ENCODE data around the gene NDUFAF3.
A peak's percentile ranks its signal among the peaks of the same experiment; 100 is the strongest.

Gene NDUFAF3

GRCh38 chr3:49019941-49020329 lies 2.0 kb upstream of the NDUFAF3 start:
- no peak for DNase-seq

GRCh38 chr3:49020330-49021212 lies 1.4 kb upstream of the NDUFAF3 start:
- peak; percentile 24 for DNase-seq

GRCh38 chr3:49021213-49021812 lies 608 bp upstream of the NDUFAF3 start:
- peak; percentile 98 for DNase-seq

- no peak for DNase-seq
Measured at GRCh38 chr3:49022688-49023171, 809 bp downstream of the NDUFAF3 start.

GRCh38 chr3:49023775-49024174 lies 1.9 kb downstream of the NDUFAF3 start:
- DNase-seq, result no peak

- DNase-seq, result no peak
Measured at GRCh38 chr3:49024449-49024848, 2.5 kb downstream of the NDUFAF3 start.

- DNase-seq, result no peak
Measured at GRCh38 chr3:49025005-49025792, 3.3 kb downstream of the NDUFAF3 start.

GRCh38 chr3:49025793-49026520 lies 4.0 kb downstream of the NDUFAF3 start:
- DNase-seq, result no peak

- no peak for DNase-seq
Measured at GRCh38 chr3:49026536-49026935, 4.6 kb downstream of the NDUFAF3 start.

GRCh38 chr3:49027634-49028033 lies 5.7 kb downstream of the NDUFAF3 start:
- no peak for DNase-seq

GRCh38 chr3:49028298-49028672 lies 6.4 kb downstream of the NDUFAF3 start:
- DNase-seq, result no peak

GRCh38 chr3:49028673-49029562 lies 7.0 kb downstream of the NDUFAF3 start, which contains the start of gene IMPDH2:
IMPDH2 (minus strand) TSS chr3:49029398; CDS start chr3:49029350, 48 bp downstream.
- DNase-seq, result peak; percentile 93

- DNase-seq, result no peak
Measured at GRCh38 chr3:49029563-49029884, 7.6 kb downstream of the NDUFAF3 start.

GRCh38 chr3:49030321-49030720 lies 8.4 kb downstream of the NDUFAF3 start:
- DNase-seq, result no peak

- DNase-seq, result no peak
Measured at GRCh38 chr3:49032646-49033304, 10.9 kb downstream of the NDUFAF3 start.

- DNase-seq, result no peak
Measured at GRCh38 chr3:49034650-49035049, 12.7 kb downstream of the NDUFAF3 start.

- no peak for DNase-seq
Measured at GRCh38 chr3:49035281-49035680, 13.4 kb downstream of the NDUFAF3 start.

GRCh38 chr3:49053543-49053942 lies 31.6 kb downstream of the NDUFAF3 start:
- DNase-seq, result no peak

- no peak for DNase-seq
Measured at GRCh38 chr3:49054344-49054862, 32.5 kb downstream of the NDUFAF3 start.

- no peak for DNase-seq
Measured at GRCh38 chr3:49057268-49057667, 35.3 kb downstream of the NDUFAF3 start.

GRCh38 chr3:49058011-49058410 lies 36.1 kb downstream of the NDUFAF3 start:
- DNase-seq, result no peak

All from activated naive CD4-positive, alpha-beta T cell treated with Interleukin-2 at 50 U/mL for 16 hours (primary cell).